ENCODE measurements around the gene BBS4. TPM values are rescaled to one million over a fixed set of nuclear protein-coding genes. Genes with fewer than 3 reads are reported as not detected.
"Not testable (repeated sequence)": the region's sequence is repeated elsewhere in the genome, so short reads cannot be mapped to it uniquely, and the experiment has no call there.

Gene BBS4
- total RNA-seq, 4 donors from 2014 or later: 13.9 to 27.9 (median 19.0) TPM

- DNase-seq (ENCODE audit: extremely low spot score): no peak
- WGBS: 88% methylated on average over 5 of the region's 5 CpGs
- Histone ChIP-seq H3K27ac (replicated peaks in 1 of 4) (no peak overlapping the region), H3K36me3 (peaks cover 0 to 6% (median 0%) of the 10 kb centered on the region in 4 donors), H3K27me3 (no peaks in the 10 kb centered on the region), H3K4me1 (peaks cover 8 to 11% (median 9%) of the 10 kb centered on the region in 4 donors), H3K9me3 (no peaks in the 10 kb centered on the region), H3K4me3 (no peak overlapping the region)
- TF ChIP-seq, protein P1, sequence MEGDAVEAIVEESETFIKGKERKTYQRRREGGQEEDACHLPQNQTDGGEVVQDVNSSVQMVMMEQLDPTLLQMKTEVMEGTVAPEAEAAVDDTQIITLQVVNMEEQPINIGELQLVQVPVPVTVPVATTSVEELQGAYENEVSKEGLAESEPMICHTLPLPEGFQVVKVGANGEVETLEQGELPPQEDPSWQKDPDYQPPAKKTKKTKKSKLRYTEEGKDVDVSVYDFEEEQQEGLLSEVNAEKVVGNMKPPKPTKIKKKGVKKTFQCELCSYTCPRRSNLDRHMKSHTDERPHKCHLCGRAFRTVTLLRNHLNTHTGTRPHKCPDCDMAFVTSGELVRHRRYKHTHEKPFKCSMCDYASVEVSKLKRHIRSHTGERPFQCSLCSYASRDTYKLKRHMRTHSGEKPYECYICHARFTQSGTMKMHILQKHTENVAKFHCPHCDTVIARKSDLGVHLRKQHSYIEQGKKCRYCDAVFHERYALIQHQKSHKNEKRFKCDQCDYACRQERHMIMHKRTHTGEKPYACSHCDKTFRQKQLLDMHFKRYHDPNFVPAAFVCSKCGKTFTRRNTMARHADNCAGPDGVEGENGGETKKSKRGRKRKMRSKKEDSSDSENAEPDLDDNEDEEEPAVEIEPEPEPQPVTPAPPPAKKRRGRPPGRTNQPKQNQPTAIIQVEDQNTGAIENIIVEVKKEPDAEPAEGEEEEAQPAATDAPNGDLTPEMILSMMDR (IDR thresholded peaks at IDR 0.05): no peak
- intact Hi-C loops (cut with DNase I): no loop called here
Measured at GRCh38 chr15:72690938-72691337, 4.9 kb downstream of the BBS4 start.

- WGBS: 97% methylated on average over 5 of the region's 5 CpGs
- no peak overlapping the region for H3K4me3 ChIP-seq
- peaks cover 0 to 6% (median 0%) of the 10 kb centered on the region in 4 donors for H3K36me3 ChIP-seq
- no peaks in the 10 kb centered on the region for H3K4me1 ChIP-seq
- no peaks in the 10 kb centered on the region for H3K27me3 ChIP-seq
- intact Hi-C loops (cut with DNase I): no loop called here
- no peak for TF ChIP-seq POLR2AphosphoS5 (IDR thresholded peaks at IDR 0.05)
- H3K9me3 ChIP-seq: no peaks in the 10 kb centered on the region
- no peak overlapping the region for H3K27ac ChIP-seq (replicated peaks in 1 of 4)
- DNase-seq (ENCODE audit: extremely low spot score): no peak
Measured at GRCh38 chr15:72698938-72699337, 12.9 kb downstream of the BBS4 start.

DNA sequence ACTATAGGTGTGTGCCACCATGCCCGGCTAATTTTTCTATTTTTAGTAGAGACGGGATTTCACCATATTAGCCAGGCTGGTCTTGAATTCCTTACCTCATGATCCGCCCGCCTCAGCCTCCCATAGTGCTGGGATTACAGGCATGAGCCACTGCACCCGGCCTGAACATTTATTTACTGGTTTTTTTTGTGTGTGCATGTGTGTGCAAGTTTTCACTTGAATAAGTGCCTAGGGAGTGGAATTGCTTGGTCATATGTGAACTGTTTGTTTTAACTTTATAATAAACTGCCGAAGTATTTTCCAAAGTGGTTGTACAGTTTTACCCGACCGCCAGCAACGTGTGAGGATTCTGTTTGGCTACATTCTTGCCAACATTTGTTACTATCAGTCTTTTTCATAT lies 14.1 kb downstream of the BBS4 start:
- TF ChIP-seq, protein P1 (IDR thresholded peaks at IDR 0.05): no peak
- no peak for TF ChIP-seq POLR2AphosphoS5 (IDR thresholded peaks at IDR 0.05)
- TF ChIP-seq POLR2A (IDR thresholded peaks at IDR 0.05; ENCODE audit: low read depth): no peak
- TF ChIP-seq EP300 (IDR thresholded peaks at IDR 0.05): no peak
- 89% methylated on average over 9 of the region's 9 CpGs for WGBS

GRCh38 chr15:72706266-72706665 lies 20.3 kb downstream of the BBS4 start:
- no peaks in the 10 kb centered on the region for H3K9me3 ChIP-seq
- TF ChIP-seq POLR2AphosphoS5 (IDR thresholded peaks at IDR 0.05): no peak
- no peak for TF ChIP-seq EP300 (IDR thresholded peaks at IDR 0.05)
- TF ChIP-seq, protein P1 (IDR thresholded peaks at IDR 0.05): no peak
- no peak for TF ChIP-seq POLR2A (IDR thresholded peaks at IDR 0.05; ENCODE audit: low read depth)
- peaks cover 0 to 11% (median 2%) of the 10 kb centered on the region in 4 donors for H3K36me3 ChIP-seq
- WGBS: 95% methylated on average over 11 of the region's 11 CpGs
- H3K27ac ChIP-seq (replicated peaks in 1 of 4): no peak overlapping the region
- no peaks in the 10 kb centered on the region for H3K4me1 ChIP-seq
- intact Hi-C loops (cut with DNase I): no loop called here
- no peaks in the 10 kb centered on the region for H3K27me3 ChIP-seq
- no peak overlapping the region for H3K4me3 ChIP-seq
- DNase-seq (ENCODE audit: extremely low spot score): no peak

More for the DNA sequence above, 14.1 kb downstream of the BBS4 start:
- no peak for DNase-seq (ENCODE audit: extremely low spot score)
- intact Hi-C loops (cut with DNase I): no loop called here
- Histone ChIP-seq H3K36me3 (peaks cover 0 to 6% (median 0%) of the 10 kb centered on the region in 4 donors), H3K4me1 (no peaks in the 10 kb centered on the region), H3K4me3 (no peak overlapping the region), H3K9me3 (no peaks in the 10 kb centered on the region), H3K27ac (replicated peaks in 1 of 4) (no peak overlapping the region), H3K27me3 (no peaks in the 10 kb centered on the region)

- H3K27me3 ChIP-seq; intact Hi-C loops (cut with DNase I): not testable (repeated sequence)
- WGBS: 89% methylated on average over 8 of the region's 8 CpGs
Measured at GRCh38 chr15:72708551-72709303, 22.7 kb downstream of the BBS4 start.

More at GRCh38 chr15:72708551-72709303, 22.7 kb downstream of the BBS4 start:
- H3K27ac ChIP-seq (replicated peaks in 1 of 4); H3K9me3 ChIP-seq; DNase-seq (ENCODE audit: extremely low spot score); H3K4me1 ChIP-seq; H3K4me3 ChIP-seq: not testable (repeated sequence)
- H3K36me3 ChIP-seq: peaks cover 0 to 36% (median 23%) of the 10 kb centered on the region in 4 donors

Data from esophagus muscularis mucosa (tissue), 4 donors.